WTC11 (cell line): ENCODE measurements around the gene GPR62. TPM values are rescaled to one million over a fixed set of nuclear protein-coding genes. Genes with fewer than 3 reads are reported as not detected.

ENCODE experiments used
- ATAC-seq: fragments of 200-7000 bp; cut with Tn5 transposase; 2 replicates; pipeline ENCODE4 v1.10.0; 2021; ENCODE audit warnings: mild to moderate bottlenecking, moderate library complexity
- CTCF ChIA-PET: fragments of 300-600 bp; sonication (Branson Sonifier 250); formaldehyde crosslinking; loops from one replicate; lab custom pipeline; 2021; ENCODE audit warnings: antibody characterized with exemption; lab: Charles Lee
- POLR2A ChIA-PET: fragments of 350-600 bp; sonication (Branson Sonifier 250); formaldehyde crosslinking; loops from one replicate; lab custom pipeline; 2021; ENCODE audit warnings: antibody characterized with exemption; lab: Charles Lee
- DNase-seq: peaks from one replicate; pipeline ENCODE4 v3.0.0; 2021; ENCODE audit warnings: low spot score
- H3K27ac Mint-ChIP-seq: 2 replicates; pipeline ENCODE4 v1.8.0; 2021; ENCODE audit warnings: mixed read lengths
- H3K27me3 Mint-ChIP-seq: 2 replicates; pipeline ENCODE4 v1.8.0; 2021; ENCODE audit warnings: low read depth, mild to moderate bottlenecking, moderate library complexity, mixed read lengths
- H3K36me3 Mint-ChIP-seq: 2 replicates; pipeline ENCODE4 v1.8.0; 2021; ENCODE audit warnings: mixed read lengths
- H3K4me1 Mint-ChIP-seq: 2 replicates; pipeline ENCODE4 v1.8.0; 2022; ENCODE audit warnings: mixed read lengths
- H3K4me3 Mint-ChIP-seq: 2 replicates; pipeline ENCODE4 v1.8.0; 2021; ENCODE audit warnings: mild to moderate bottlenecking, moderate library complexity, mixed read lengths
- H3K9me3 Mint-ChIP-seq: 2 replicates; pipeline ENCODE4 v1.8.0; 2021; ENCODE audit warnings: mixed read lengths
- AFF4 ChIP-seq: sonication (generic); formaldehyde crosslinking; IDR thresholded peaks from 2 replicates; pipeline ENCODE4 v1.8.1; 2023; ENCODE audit warnings: mild to moderate bottlenecking, missing genetic modification reagents, borderline replicate concordance
- ARID4B ChIP-seq: sonication (generic); formaldehyde crosslinking; IDR thresholded peaks from 2 replicates; pipeline ENCODE4 v1.8.0; 2023; ENCODE audit warnings: missing genetic modification reagents, mild to moderate bottlenecking, borderline replicate concordance
- ATF3 ChIP-seq: sonication (generic); formaldehyde crosslinking; conservative IDR thresholded peaks from 2 replicates; pipeline ENCODE4 v1.8.1; 2022; ENCODE audit warnings: mild to moderate bottlenecking, missing genetic modification reagents
- CBFB ChIP-seq: sonication (generic); formaldehyde crosslinking; IDR thresholded peaks from 2 replicates; pipeline ENCODE4 v1.8.1; 2022; ENCODE audit warnings: mild to moderate bottlenecking, low read depth, missing genetic modification reagents
- CDX4 ChIP-seq: fragments of 250-450 bp; sonication (Bioruptor Pico); IDR thresholded peaks from 2 replicates; pipeline ENCODE4 v1.9.0; 2021; ENCODE audit warnings: moderate library complexity, mild to moderate bottlenecking, inconsistent platforms, borderline replicate concordance
- CREM ChIP-seq: sonication (generic); formaldehyde crosslinking; IDR thresholded peaks from 2 replicates; pipeline ENCODE4 v1.8.1; 2022; ENCODE audit warnings: mild to moderate bottlenecking, missing genetic modification reagents, moderate library complexity
- CTCF ChIP-seq: fragments of 200-600 bp; IDR thresholded peaks from 2 replicates; pipeline ENCODE4 v1.8.0; 2022; ENCODE audit warnings: antibody characterized with exemption
- E2F1 ChIP-seq: sonication (generic); formaldehyde crosslinking; IDR thresholded peaks from 2 replicates; pipeline ENCODE4 v1.8.0; 2022; ENCODE audit warnings: mild to moderate bottlenecking, missing genetic modification reagents
- ELF4 ChIP-seq: sonication (generic); formaldehyde crosslinking; IDR thresholded peaks from 2 replicates; pipeline ENCODE4 v1.8.1; 2022; ENCODE audit warnings: low read depth, mild to moderate bottlenecking, moderate library complexity, missing genetic modification reagents
- EMX1 ChIP-seq: fragments of 250-450 bp; sonication (Bioruptor Pico); IDR thresholded peaks from 2 replicates; pipeline ENCODE4 v1.8.0; 2021; ENCODE audit warnings: mild to moderate bottlenecking
- ESRRA ChIP-seq: sonication (generic); formaldehyde crosslinking; IDR thresholded peaks from 2 replicates; pipeline ENCODE4 v1.8.1; 2022; ENCODE audit warnings: mild to moderate bottlenecking, missing genetic modification reagents, borderline replicate concordance
- ETV6 ChIP-seq: sonication (generic); formaldehyde crosslinking; IDR thresholded peaks from 2 replicates; pipeline ENCODE4 v1.8.1; 2022; ENCODE audit warnings: mild to moderate bottlenecking, missing genetic modification reagents
- IRF2 ChIP-seq: sonication (generic); formaldehyde crosslinking; IDR thresholded peaks from 2 replicates; pipeline ENCODE4 v1.8.0; 2022; ENCODE audit warnings: low read depth, missing genetic modification reagents, borderline replicate concordance
- KAT7 ChIP-seq: sonication (generic); formaldehyde crosslinking; IDR thresholded peaks from 2 replicates; pipeline ENCODE4 v1.8.1; 2023; ENCODE audit warnings: missing genetic modification reagents, mild to moderate bottlenecking, borderline replicate concordance
- MAX ChIP-seq: sonication (generic); formaldehyde crosslinking; IDR thresholded peaks from 2 replicates; pipeline ENCODE4 v1.8.0; 2022; ENCODE audit warnings: mild to moderate bottlenecking, missing genetic modification reagents
- MLX ChIP-seq: sonication (generic); formaldehyde crosslinking; IDR thresholded peaks from 2 replicates; pipeline ENCODE4 v1.8.1; 2023; ENCODE audit warnings: mild to moderate bottlenecking, missing genetic modification reagents, moderate library complexity
- NFE2L1 ChIP-seq: sonication (generic); formaldehyde crosslinking; IDR thresholded peaks from 2 replicates; pipeline ENCODE4 v1.8.1; 2023; ENCODE audit warnings: missing genetic modification reagents
- TEAD1 ChIP-seq: sonication (generic); formaldehyde crosslinking; IDR thresholded peaks from 2 replicates; pipeline ENCODE4 v1.8.0; 2022; ENCODE audit warnings: mild to moderate bottlenecking, missing genetic modification reagents
- TP53 ChIP-seq: sonication (generic); formaldehyde crosslinking; IDR thresholded peaks from 2 replicates; pipeline ENCODE4 v1.8.1; 2023; ENCODE audit warnings: mild to moderate bottlenecking, missing genetic modification reagents
- USF2 ChIP-seq: sonication (generic); formaldehyde crosslinking; IDR thresholded peaks from 2 replicates; pipeline ENCODE4 v1.8.1; 2023; ENCODE audit warnings: mild to moderate bottlenecking, missing genetic modification reagents, moderate library complexity
- ZNF138 ChIP-seq: sonication (generic); formaldehyde crosslinking; conservative IDR thresholded peaks from 2 replicates; pipeline ENCODE4 v1.8.1; 2022; ENCODE audit warnings: mild to moderate bottlenecking, moderate library complexity, missing genetic modification reagents
- ZNF416 ChIP-seq: fragments of 250-450 bp; sonication (Bioruptor Pico); IDR thresholded peaks from 2 replicates; pipeline ENCODE4 v1.9.0; 2021; ENCODE audit warnings: mild to moderate bottlenecking, inconsistent platforms
- total RNA-seq: library from RNA; stranded (reverse); gene quantifications from 3 replicates; pipeline ENCODE4 v1.2.3, GENCODE V29; 2021

GPR62 gene
- total RNA-seq, 1 experiment from 2014 or later, result 0.24 TPM

GRCh38 chr3:51916418-51916817 lies 38.8 kb upstream of the GPR62 start:
- Mint-ChIP-seq H3K9me3 (no peaks in the 10 kb centered on the region), H3K4me1 (peaks cover 10% of the 10 kb centered on the region), H3K27ac (no peak overlapping the region), H3K36me3 (no peaks in the 10 kb centered on the region), H3K4me3 (no peak overlapping the region), H3K27me3 (no peaks in the 10 kb centered on the region)
- CTCF ChIA-PET, result no interaction called here
- POLR2A ChIA-PET, result no interaction called here
- DNase-seq (no peak), ATAC-seq (no peak)
- TF ChIP-seq MAX (CRISPR knock-in tag) (no peak), ARID4B (CRISPR knock-in tag) (no peak), CTCF (no peak), NFE2L1 (no peak), ZNF138 (no peak), CBFB (CRISPR knock-in tag) (no peak), EMX1 (CRISPR knock-in tag) (no peak), ZNF416 (no peak), ETV6 (CRISPR knock-in tag) (no peak), USF2 (no peak), IRF2 (CRISPR knock-in tag) (no peak)

- no peaks in the 10 kb centered on the region for H3K36me3 Mint-ChIP-seq
- no peaks in the 10 kb centered on the region; the same call in 1 of the 2 replicates for H3K27me3 Mint-ChIP-seq
- H3K9me3 Mint-ChIP-seq, result no peaks in the 10 kb centered on the region
- POLR2A ChIA-PET, result interaction anchor here (0.8 kb wide), 1 partner anchor 11 kb away, joined by 3 read pairs; no protein-coding TSS in a partner anchor
- peaks cover 2% of the 10 kb centered on the region for H3K4me1 Mint-ChIP-seq
- H3K4me3 Mint-ChIP-seq, result no peak overlapping the region
- DNase-seq (no peak), ATAC-seq (no peak)
- CTCF ChIA-PET, result interaction anchor here (0.6 to 1.0 kb wide), 2 partner anchors 20 to 102 kb away, joined by 3 read pairs; partner anchors contain the start of gene RRP9
- no peak overlapping the region for H3K27ac Mint-ChIP-seq
- TF ChIP-seq E2F1 (CRISPR knock-in tag) (no peak), ELF4 (CRISPR knock-in tag) (no peak), KAT7 (no peak), CREM (CRISPR knock-in tag) (no peak), TP53 (CRISPR knock-in tag) (no peak), ATF3 (CRISPR knock-in tag) (no peak), TEAD1 (CRISPR knock-in tag) (no peak), AFF4 (CRISPR knock-in tag) (no peak), CDX4 (CRISPR knock-in tag) (no peak), ESRRA (CRISPR knock-in tag) (no peak), MLX (CRISPR knock-in tag) (no peak)
These were observed 34.1 kb upstream of the GPR62 start for GRCh38 chr3:51921081-51921578.
